ENCODE measurements around the gene PAAF1.

Gene PAAF1

GRCh38 chr11:73972620-73973449, 96.0 kb downstream of the PAAF1 start:
- no peak for DNase-seq (ENCODE audit: low read depth)

GRCh38 chr11:73974604-73975478, 98.0 kb downstream of the PAAF1 start:
- DNase-seq (ENCODE audit: low read depth) = no peak

- no peak for DNase-seq (ENCODE audit: low read depth)
These were observed 98.6 kb downstream of the PAAF1 start for GRCh38 chr11:73975479-73975757.

GRCh38 chr11:73976451-73977151, 99.8 kb downstream of the PAAF1 start:
- no peak for DNase-seq (ENCODE audit: low read depth)

- DNase-seq (ENCODE audit: low read depth) = no peak
These were observed 101.2 kb downstream of the PAAF1 start for GRCh38 chr11:73977856-73978519.

GRCh38 chr11:73978576-73979086, 101.8 kb downstream of the PAAF1 start:
- DNase-seq (ENCODE audit: low read depth) = no peak

- peak; percentile 51 for DNase-seq (ENCODE audit: low read depth)
These were observed 103.5 kb downstream of the PAAF1 start for GRCh38 chr11:73980001-73980961.
